Stimulated activated naive CD4-positive, alpha-beta T cell treated with Interleukin-2 at 50 U/mL for 16 hours (primary cell): ENCODE measurements around the gene WIZ.

Experiments
- DNase-seq: peaks from one replicate; lab custom pipeline; 2025; lab: John Stamatoyannopoulos, UW

The WIZ gene

GRCh38 chr19:15374105-15374651, 75.6 kb downstream of the WIZ start:
- DNase-seq = no peak

- no peak for DNase-seq
Measured at GRCh38 chr19:15373644-15374043, 76.1 kb downstream of the WIZ start.

- no peak for DNase-seq
Measured at GRCh38 chr19:15372891-15373301, 76.9 kb downstream of the WIZ start.

GRCh38 chr19:15372470-15372869, 77.3 kb downstream of the WIZ start:
- no peak for DNase-seq

GRCh38 chr19:15371786-15372380, 77.9 kb downstream of the WIZ start:
- DNase-seq = no peak

GRCh38 chr19:15371119-15371518, 78.6 kb downstream of the WIZ start:
- no peak for DNase-seq
